ENCODE data around the gene CLK3. TPM values are rescaled to one million over a fixed set of nuclear protein-coding genes. Genes with fewer than 3 reads are reported as not detected.

CLK3 gene
- total RNA-seq, 4 donors from 2014 or later = 96.7 to 230 (median 117) TPM

DNA sequence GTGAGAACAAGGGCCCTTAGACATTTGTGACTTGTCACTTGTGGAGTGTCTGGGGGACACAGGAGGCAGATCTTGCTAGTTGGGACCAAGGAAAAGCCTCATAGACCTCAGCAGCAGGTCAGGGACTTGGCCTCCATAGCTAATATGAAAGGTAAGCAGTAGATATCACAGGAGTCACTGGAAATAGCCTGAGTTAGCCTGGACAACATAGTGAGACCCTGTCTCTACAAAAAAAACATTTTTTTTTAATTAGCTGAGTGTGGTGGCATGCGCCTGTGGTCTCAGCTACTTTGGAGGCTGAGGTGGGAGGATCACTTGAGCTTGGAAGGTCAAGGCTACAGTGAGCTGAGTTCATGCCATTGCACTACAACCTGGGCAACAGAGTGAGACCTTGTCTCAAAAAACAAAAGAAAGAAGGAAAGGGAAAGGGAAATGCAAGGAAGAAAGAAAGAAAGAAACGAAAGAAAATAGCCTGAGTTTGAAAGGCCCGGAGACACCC, 37.1 kb upstream of the CLK3 start:
- DNase-seq (ENCODE audit: low spot score in 2 of 2) = no peak
- intact Hi-C loops (cut with DNase I; ENCODE audit: low total_unique reads) = no loop called here
- 98 to 99% methylated on average over 3 of the region's 3 CpGs for WGBS, 2 donors
- TF ChIP-seq, protein P1, sequence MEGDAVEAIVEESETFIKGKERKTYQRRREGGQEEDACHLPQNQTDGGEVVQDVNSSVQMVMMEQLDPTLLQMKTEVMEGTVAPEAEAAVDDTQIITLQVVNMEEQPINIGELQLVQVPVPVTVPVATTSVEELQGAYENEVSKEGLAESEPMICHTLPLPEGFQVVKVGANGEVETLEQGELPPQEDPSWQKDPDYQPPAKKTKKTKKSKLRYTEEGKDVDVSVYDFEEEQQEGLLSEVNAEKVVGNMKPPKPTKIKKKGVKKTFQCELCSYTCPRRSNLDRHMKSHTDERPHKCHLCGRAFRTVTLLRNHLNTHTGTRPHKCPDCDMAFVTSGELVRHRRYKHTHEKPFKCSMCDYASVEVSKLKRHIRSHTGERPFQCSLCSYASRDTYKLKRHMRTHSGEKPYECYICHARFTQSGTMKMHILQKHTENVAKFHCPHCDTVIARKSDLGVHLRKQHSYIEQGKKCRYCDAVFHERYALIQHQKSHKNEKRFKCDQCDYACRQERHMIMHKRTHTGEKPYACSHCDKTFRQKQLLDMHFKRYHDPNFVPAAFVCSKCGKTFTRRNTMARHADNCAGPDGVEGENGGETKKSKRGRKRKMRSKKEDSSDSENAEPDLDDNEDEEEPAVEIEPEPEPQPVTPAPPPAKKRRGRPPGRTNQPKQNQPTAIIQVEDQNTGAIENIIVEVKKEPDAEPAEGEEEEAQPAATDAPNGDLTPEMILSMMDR (IDR thresholded peaks at IDR 0.05) = no peak
- TF ChIP-seq POLR2A (IDR thresholded peaks at IDR 0.05) = no peak
- H3K4me3 ChIP-seq (ENCODE audit: low read depth, poor library complexity, severe bottlenecking) = no peak overlapping the region

DNA sequence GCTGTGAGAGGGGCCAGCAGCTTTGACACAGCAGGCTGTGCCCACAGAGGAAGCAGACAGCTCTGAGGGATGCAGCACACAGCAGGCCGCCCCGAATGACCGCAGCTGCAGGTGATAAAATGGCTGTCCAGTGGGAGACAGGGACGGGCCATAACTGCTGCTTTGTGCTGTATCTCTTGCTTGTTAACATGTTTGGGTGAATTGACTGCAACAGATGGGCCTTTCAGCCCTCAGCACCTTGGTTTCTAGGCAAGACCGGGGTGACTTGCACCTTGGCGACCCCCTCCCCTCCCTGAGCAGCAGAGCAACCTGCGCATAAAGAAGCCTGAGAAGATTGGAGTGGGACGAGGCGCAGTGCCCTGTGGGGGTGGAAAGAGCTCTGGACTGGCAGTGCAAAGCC, 36.6 kb upstream of the CLK3 start:
- no peak overlapping the region for H3K4me3 ChIP-seq (ENCODE audit: low read depth, poor library complexity, severe bottlenecking)
- 89 to 95% methylated on average over 8 to 9 of the region's 9 CpGs for WGBS, 2 donors
- intact Hi-C loops (cut with DNase I; ENCODE audit: low total_unique reads) = no loop called here
- no peak for TF ChIP-seq POLR2A (IDR thresholded peaks at IDR 0.05)
- TF ChIP-seq, protein P1 (IDR thresholded peaks at IDR 0.05) = no peak
- DNase-seq (ENCODE audit: low spot score in 2 of 2) = peak in 1 of 2 donors; percentile 46

DNA sequence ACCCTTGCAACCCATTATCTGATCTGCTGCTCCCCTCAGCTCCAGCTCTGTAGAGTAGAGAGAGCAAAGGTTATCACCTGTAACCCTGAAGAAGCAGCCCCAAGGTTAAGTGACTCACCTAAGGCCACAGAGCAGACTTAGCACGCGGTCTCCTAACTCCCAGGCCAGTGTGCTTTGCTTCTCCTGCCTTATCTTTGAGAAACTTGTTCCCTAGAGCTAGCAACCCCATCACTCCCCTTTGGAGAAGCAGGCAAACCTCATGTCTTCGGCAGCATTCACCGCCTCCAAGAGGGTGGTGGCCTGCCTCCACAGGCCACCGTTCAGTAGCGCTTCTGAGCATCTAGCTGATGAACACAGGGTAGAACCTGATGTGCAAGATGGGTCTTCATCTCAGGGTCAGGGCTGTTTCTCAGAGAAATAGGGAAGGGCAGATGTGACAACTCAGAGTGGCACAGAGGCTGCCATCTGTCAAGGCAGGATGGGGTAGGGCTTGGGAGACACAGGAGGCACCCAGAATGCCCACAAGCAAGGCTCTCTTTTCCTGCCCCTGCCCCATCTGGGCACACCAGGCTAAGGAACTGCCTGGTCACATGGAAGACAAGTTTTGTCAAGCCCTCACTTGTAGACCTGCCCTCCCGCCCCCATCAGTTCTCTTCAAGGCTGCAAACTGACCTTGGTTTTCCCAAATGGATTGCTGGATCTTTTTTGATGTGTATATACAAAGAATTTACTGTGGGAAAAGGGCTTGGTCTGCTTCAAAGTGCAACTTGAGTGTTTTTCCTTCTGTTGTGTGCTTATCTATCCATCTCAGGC, 34.9 kb upstream of the CLK3 start:
- peak in 1 of 2 donors; percentile 60 for DNase-seq (ENCODE audit: low spot score in 2 of 2)
- WGBS, 2 donors = 89 to 92% methylated on average over 7 of the region's 7 CpGs
- no peak for TF ChIP-seq POLR2A (IDR thresholded peaks at IDR 0.05)
- TF ChIP-seq, protein P1 (IDR thresholded peaks at IDR 0.05) = no peak
- no peak overlapping the region for H3K4me3 ChIP-seq (ENCODE audit: low read depth, poor library complexity, severe bottlenecking)
- intact Hi-C loops (cut with DNase I; ENCODE audit: low total_unique reads) = no loop called here

DNA sequence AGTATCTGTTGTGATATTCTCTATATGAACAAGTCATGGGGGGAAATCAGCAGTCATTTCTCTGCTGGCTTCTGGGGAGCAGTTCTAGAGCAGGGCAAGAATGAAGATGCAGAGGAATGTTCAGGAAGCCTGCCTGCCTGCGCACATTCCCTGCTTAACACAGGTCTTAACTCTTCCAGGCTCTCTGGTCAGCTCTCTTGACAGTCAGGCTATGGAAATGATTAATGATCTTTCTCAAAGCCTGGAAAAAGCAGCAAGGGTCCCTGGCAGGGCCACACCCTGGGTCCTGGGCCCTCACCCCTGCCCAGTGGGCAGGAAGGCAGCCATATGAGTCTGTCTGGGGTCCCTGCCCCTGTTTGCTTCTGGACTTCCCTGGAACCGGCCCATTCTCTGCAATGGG, 31.4 kb upstream of the CLK3 start:
- intact Hi-C loops (cut with DNase I; ENCODE audit: low total_unique reads) = no loop called here
- DNase-seq (ENCODE audit: low spot score in 2 of 2) = no peak
- WGBS, 2 donors = 86 to 88% methylated on average over 2 of the region's 2 CpGs
- no peak overlapping the region for H3K4me3 ChIP-seq (ENCODE audit: low read depth, poor library complexity, severe bottlenecking)
- TF ChIP-seq, protein P1 (IDR thresholded peaks at IDR 0.05) = no peak
- TF ChIP-seq POLR2A (IDR thresholded peaks at IDR 0.05) = no peak

DNA sequence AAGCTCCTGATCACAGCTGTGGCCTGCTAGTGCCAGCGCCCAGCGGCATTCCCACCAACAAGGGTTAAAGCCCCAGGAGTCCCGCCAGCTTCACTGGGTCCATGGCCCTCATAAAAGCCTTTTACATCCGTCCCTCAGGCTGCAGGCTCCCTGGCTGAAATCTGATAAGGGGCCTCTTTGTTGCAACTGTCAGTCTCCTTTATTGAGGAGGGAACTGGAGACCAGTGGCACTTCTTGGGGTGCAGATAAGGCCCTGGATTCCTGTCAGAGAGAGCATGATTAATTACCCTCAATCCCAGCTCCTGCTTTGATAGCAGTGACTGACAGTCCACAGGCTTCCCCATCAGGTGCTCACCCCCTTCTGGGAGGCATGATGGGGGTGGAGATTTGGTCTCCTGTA, 30.9 kb upstream of the CLK3 start:
- no peak overlapping the region for H3K4me3 ChIP-seq (ENCODE audit: low read depth, poor library complexity, severe bottlenecking)
- TF ChIP-seq, protein P1 (IDR thresholded peaks at IDR 0.05) = no peak
- no peak for TF ChIP-seq POLR2A (IDR thresholded peaks at IDR 0.05)
- intact Hi-C loops (cut with DNase I; ENCODE audit: low total_unique reads) = no loop called here
- 85 to 90% methylated on average over 4 of the region's 4 CpGs for WGBS, 2 donors
- no peak for DNase-seq (ENCODE audit: low spot score in 2 of 2)
